GM23338 (cell line): ENCODE measurements around the gene ESPL1. TPM values are rescaled to one million over a fixed set of nuclear protein-coding genes. Genes with fewer than 3 reads are reported as not detected.

Source experiments
- ATAC-seq: fragments of 200-7000 bp; cut with Tn5 transposase; 3 replicates; pipeline ENCODE4 v1.9.1; 2020
- DNase-seq: peaks from one replicate; pipeline ENCODE4 v3.0.0-alpha.2; 2015; ENCODE audit warnings: low spot score
- H2AFZ ChIP-seq: fragments of 200-600 bp; sonication (generic); 2 replicates; pipeline ENCODE4 v1.8.0; 2016; ENCODE audit warnings: antibody characterized with exemption, mild to moderate bottlenecking, moderate library complexity
- H3F3A ChIP-seq: fragments of 200-600 bp; sonication (generic); replicated peaks from 2 replicates; pipeline ENCODE4 v1.8.0; 2017; ENCODE audit warnings: antibody characterized with exemption, mixed run types, low read depth
- H3K27ac ChIP-seq: fragments of 200-600 bp; sonication (generic); 2 replicates; pipeline ENCODE4 v1.6.1; 2016; ENCODE audit warnings: low read depth
- H3K27me3 ChIP-seq: fragments of 200-600 bp; sonication (generic); 2 replicates; pipeline ENCODE4 v1.8.0; 2016; ENCODE audit warnings: mild to moderate bottlenecking, mixed run types, moderate library complexity; ENCODE audit not compliant: insufficient read depth
- H3K36me3 ChIP-seq: fragments of 200-600 bp; sonication (generic); 2 replicates; pipeline ENCODE4 v1.8.0; 2016; ENCODE audit warnings: mild to moderate bottlenecking; ENCODE audit not compliant: insufficient read depth
- H3K4me1 ChIP-seq: fragments of 200-600 bp; sonication (generic); 2 replicates; pipeline ENCODE4 v1.8.0; 2016; ENCODE audit warnings: mild to moderate bottlenecking, moderate library complexity; ENCODE audit not compliant: insufficient read depth
- H3K4me2 ChIP-seq: fragments of 200-600 bp; sonication (generic); 2 replicates; pipeline ENCODE4 v1.7.1; 2017; ENCODE audit warnings: mixed run types
- H3K4me3 ChIP-seq: fragments of 200-600 bp; sonication (generic); 2 replicates; pipeline ENCODE4 v1.6.1; 2016; ENCODE audit warnings: mixed run types
- H3K79me2 ChIP-seq: fragments of 200-600 bp; sonication (generic); replicated peaks from 2 replicates; pipeline ENCODE4 v1.8.0; 2017; ENCODE audit warnings: mild to moderate bottlenecking; ENCODE audit not compliant: insufficient read depth
- H3K9me2 ChIP-seq: fragments of 200-600 bp; sonication (generic); 2 replicates; pipeline ENCODE4 v1.8.0; 2017; ENCODE audit not compliant: insufficient read depth
- H4K20me1 ChIP-seq: fragments of 200-600 bp; sonication (generic); replicated peaks from 2 replicates; pipeline ENCODE4 v1.8.0; 2017; ENCODE audit warnings: mild to moderate bottlenecking; ENCODE audit not compliant: insufficient read depth
- H3K27ac Mint-ChIP-seq: 2 replicates; pipeline ENCODE4 v1.8.0; 2020; ENCODE audit warnings: inconsistent platforms, mild to moderate bottlenecking, moderate library complexity, mixed read lengths
- H3K27me3 Mint-ChIP-seq: 3 replicates; pipeline ENCODE4 v1.8.0; 2022; ENCODE audit warnings: low read depth, mild to moderate bottlenecking, moderate library complexity, mixed read lengths, inconsistent platforms; ENCODE audit not compliant: insufficient read depth, poor library complexity
- H3K36me3 Mint-ChIP-seq: 3 replicates; pipeline ENCODE4 v1.8.0; 2021; ENCODE audit warnings: low read depth, mild to moderate bottlenecking, inconsistent platforms, moderate library complexity, mixed read lengths
- H3K4me1 Mint-ChIP-seq: 3 replicates; pipeline ENCODE4 v1.8.0; 2020; ENCODE audit warnings: mild to moderate bottlenecking, inconsistent platforms, mixed read lengths
- H3K4me3 Mint-ChIP-seq: 3 replicates; pipeline ENCODE4 v1.8.0; 2021; ENCODE audit warnings: moderate library complexity, mild to moderate bottlenecking, inconsistent platforms, mixed read lengths
- H3K9me3 Mint-ChIP-seq: 3 replicates; pipeline ENCODE4 v1.8.0; 2020; ENCODE audit warnings: moderate library complexity, mild to moderate bottlenecking, inconsistent platforms, mixed read lengths
- CREB1 ChIP-seq: fragments of 250-450 bp; sonication (Bioruptor Pico); IDR thresholded peaks from 2 replicates; pipeline ENCODE4 v1.5.0; 2020; ENCODE audit warnings: low read depth, mild to moderate bottlenecking, moderate library complexity
- CTCF ChIP-seq, 2 experiments: fragments of 200-600 bp in 1 of 2; sonication (generic) in 1 of 2; conservative IDR thresholded peaks; 2 replicates each; pipeline versions ENCODE4 v1.5.1 to v1.6.1; 2016 to 2017; ENCODE audit warnings: antibody characterized with exemption in 2 of 2, low read depth in 2 of 2, mild to moderate bottlenecking in 2 of 2, moderate library complexity in 1 of 2
- EZH2 ChIP-seq: fragments of 200-600 bp; sonication (generic); IDR thresholded peaks from one replicate; pipeline ENCODE4 v1.8.0; 2017; ENCODE audit warnings: antibody characterized with exemption, mild to moderate bottlenecking, low read depth; ENCODE audit not compliant: unreplicated experiment
- EZH2phosphoT487 ChIP-seq: fragments of 200-600 bp; sonication (generic); IDR thresholded peaks from one replicate; pipeline ENCODE4 v1.8.1; 2018; ENCODE audit warnings: antibody characterized with exemption; ENCODE audit not compliant: unreplicated experiment
- JUNB ChIP-seq: IDR thresholded peaks from one replicate; pipeline ENCODE4 v1.6.1; 2016; ENCODE audit warnings: antibody characterized with exemption; ENCODE audit not compliant: unreplicated experiment
- NANOG ChIP-seq: IDR thresholded peaks from 2 replicates; pipeline ENCODE4 v1.6.1; 2016; ENCODE audit warnings: antibody characterized with exemption, borderline replicate concordance
- POLR2AphosphoS5 ChIP-seq: IDR thresholded peaks from 2 replicates; pipeline ENCODE4 v1.6.1; 2016; ENCODE audit warnings: antibody characterized with exemption, low read depth
- REST ChIP-seq: IDR thresholded peaks from one replicate; pipeline ENCODE4 v1.6.1; 2018; ENCODE audit warnings: antibody characterized with exemption; ENCODE audit not compliant: unreplicated experiment
- STAT1 ChIP-seq: IDR thresholded peaks from one replicate; pipeline ENCODE4 v1.6.1; 2016; ENCODE audit warnings: antibody characterized with exemption; ENCODE audit not compliant: unreplicated experiment
- ZNF114 ChIP-seq: fragments of 250-450 bp; sonication (Bioruptor Pico); IDR thresholded peaks from 2 replicates; pipeline ENCODE4 v1.5.0; 2020; ENCODE audit warnings: mild to moderate bottlenecking, moderate library complexity
- ZNF331 ChIP-seq: fragments of 250-450 bp; sonication (Bioruptor Pico); IDR thresholded peaks from 2 replicates; pipeline ENCODE4 v1.5.0; 2020; ENCODE audit warnings: low read depth, mild to moderate bottlenecking, moderate library complexity
- polyA plus RNA-seq: library from polyadenylated mRNA; unstranded; fragments of >200 nt; fragmentation: Nextera tagmentation; extraction: Ambion mirVana; gene quantifications from 2 replicates; pipeline ENCODE4 v1.2.1, GENCODE V29; 2016
- total RNA-seq: library from RNA; depleted of rRNA; stranded (reverse); fragments of >200 nt; shearing (Covaris generic); gene quantifications from 2 replicates; pipeline ENCODE4 v1.2.3, GENCODE V29; 2014
- TF ChIP-seq, protein P1 (sequence below): fragments of 250-450 bp; sonication (Bioruptor Pico); IDR thresholded peaks from 2 replicates; pipeline ENCODE4 v1.5.0; 2020; ENCODE audit warnings: mild to moderate bottlenecking, moderate library complexity
- TF ChIP-seq, protein P2 (sequence below): IDR thresholded peaks from 2 replicates; pipeline ENCODE4 v1.6.1; 2016; ENCODE audit warnings: antibody characterized with exemption

The ESPL1 gene
- total and polyA plus RNA-seq, 2 experiments from 2014 or later: 13.2 to 56.5 TPM

- H3K9me2 ChIP-seq: no peaks in the 10 kb centered on the region
- H3K27me3 ChIP-seq: peaks cover 78% of the 10 kb centered on the region
- H3K27ac ChIP-seq: no peak overlapping the region
- H3K27me3 Mint-ChIP-seq: peaks cover 66% of the 10 kb centered on the region
- peaks cover 29% of the 10 kb centered on the region for H3K4me1 ChIP-seq
- DNase-seq: peak; percentile 95
- H3K27ac Mint-ChIP-seq: no peak overlapping the region
- peak; percentile 51 for ATAC-seq
- H3K36me3 Mint-ChIP-seq: peaks cover 3% of the 10 kb centered on the region
- H3K4me1 Mint-ChIP-seq: peaks cover 29% of the 10 kb centered on the region
- peak overlapping the region; percentile 85 for H3K4me3 ChIP-seq
- H2AFZ ChIP-seq: peak overlapping the region; percentile 98
- H3K9me3 Mint-ChIP-seq: no peaks in the 10 kb centered on the region; the same call in 2 of the 3 replicates
- TF ChIP-seq EZH2phosphoT487: no peak
- TF ChIP-seq, protein P1, sequence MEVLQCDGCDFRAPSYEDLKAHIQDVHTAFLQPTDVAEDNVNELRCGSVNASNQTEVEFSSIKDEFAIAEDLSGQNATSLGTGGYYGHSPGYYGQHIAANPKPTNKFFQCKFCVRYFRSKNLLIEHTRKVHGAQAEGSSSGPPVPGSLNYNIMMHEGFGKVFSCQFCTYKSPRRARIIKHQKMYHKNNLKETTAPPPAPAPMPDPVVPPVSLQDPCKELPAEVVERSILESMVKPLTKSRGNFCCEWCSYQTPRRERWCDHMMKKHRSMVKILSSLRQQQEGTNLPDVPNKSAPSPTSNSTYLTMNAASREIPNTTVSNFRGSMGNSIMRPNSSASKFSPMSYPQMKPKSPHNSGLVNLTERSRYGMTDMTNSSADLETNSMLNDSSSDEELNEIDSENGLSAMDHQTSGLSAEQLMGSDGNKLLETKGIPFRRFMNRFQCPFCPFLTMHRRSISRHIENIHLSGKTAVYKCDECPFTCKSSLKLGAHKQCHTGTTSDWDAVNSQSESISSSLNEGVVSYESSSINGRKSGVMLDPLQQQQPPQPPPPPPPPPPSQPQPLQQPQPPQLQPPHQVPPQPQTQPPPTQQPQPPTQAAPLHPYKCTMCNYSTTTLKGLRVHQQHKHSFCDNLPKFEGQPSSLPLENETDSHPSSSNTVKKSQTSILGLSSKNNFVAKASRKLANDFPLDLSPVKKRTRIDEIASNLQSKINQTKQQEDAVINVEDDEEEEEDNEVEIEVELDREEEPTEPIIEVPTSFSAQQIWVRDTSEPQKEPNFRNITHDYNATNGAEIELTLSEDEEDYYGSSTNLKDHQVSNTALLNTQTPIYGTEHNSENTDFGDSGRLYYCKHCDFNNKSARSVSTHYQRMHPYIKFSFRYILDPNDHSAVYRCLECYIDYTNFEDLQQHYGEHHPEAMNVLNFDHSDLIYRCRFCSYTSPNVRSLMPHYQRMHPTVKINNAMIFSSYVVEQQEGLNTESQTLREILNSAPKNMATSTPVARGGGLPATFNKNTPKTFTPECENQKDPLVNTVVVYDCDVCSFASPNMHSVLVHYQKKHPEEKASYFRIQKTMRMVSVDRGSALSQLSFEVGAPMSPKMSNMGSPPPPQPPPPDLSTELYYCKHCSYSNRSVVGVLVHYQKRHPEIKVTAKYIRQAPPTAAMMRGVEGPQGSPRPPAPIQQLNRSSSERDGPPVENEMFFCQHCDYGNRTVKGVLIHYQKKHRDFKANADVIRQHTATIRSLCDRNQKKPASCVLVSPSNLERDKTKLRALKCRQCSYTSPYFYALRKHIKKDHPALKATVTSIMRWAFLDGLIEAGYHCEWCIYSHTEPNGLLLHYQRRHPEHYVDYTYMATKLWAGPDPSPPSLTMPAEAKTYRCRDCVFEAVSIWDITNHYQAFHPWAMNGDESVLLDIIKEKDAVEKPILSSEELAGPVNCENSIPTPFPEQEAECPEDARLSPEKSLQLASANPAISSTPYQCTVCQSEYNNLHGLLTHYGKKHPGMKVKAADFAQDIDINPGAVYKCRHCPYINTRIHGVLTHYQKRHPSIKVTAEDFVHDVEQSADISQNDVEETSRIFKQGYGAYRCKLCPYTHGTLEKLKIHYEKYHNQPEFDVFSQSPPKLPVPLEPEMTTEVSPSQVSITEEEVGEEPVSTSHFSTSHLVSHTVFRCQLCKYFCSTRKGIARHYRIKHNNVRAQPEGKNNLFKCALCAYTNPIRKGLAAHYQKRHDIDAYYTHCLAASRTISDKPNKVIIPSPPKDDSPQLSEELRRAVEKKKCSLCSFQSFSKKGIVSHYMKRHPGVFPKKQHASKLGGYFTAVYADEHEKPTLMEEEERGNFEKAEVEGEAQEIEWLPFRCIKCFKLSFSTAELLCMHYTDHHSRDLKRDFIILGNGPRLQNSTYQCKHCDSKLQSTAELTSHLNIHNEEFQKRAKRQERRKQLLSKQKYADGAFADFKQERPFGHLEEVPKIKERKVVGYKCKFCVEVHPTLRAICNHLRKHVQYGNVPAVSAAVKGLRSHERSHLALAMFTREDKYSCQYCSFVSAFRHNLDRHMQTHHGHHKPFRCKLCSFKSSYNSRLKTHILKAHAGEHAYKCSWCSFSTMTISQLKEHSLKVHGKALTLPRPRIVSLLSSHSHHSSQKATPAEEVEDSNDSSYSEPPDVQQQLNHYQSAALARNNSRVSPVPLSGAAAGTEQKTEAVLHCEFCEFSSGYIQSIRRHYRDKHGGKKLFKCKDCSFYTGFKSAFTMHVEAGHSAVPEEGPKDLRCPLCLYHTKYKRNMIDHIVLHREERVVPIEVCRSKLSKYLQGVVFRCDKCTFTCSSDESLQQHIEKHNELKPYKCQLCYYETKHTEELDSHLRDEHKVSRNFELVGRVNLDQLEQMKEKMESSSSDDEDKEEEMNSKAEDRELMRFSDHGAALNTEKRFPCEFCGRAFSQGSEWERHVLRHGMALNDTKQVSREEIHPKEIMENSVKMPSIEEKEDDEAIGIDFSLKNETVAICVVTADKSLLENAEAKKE (CRISPR knock-in tag): no peak
- TF ChIP-seq POLR2AphosphoS5: peak; percentile 38; the same call in 1 of the 2 replicates
- no peak for TF ChIP-seq JUNB
- TF ChIP-seq CTCF (conservative IDR thresholded peaks at IDR 0.05; ENCODE audit: low read depth in 2 of 2): peak; percentile 66 to 88
- peak; percentile 56 for TF ChIP-seq EZH2
- TF ChIP-seq REST: no peak
- TF ChIP-seq ZNF331: no peak
- TF ChIP-seq CREB1: 0 out of 2 replicates have a peak, but pooled peaks have one; percentile 41
- no peak for TF ChIP-seq STAT1
- TF ChIP-seq ZNF114 (CRISPR knock-in tag): no peak
- TF ChIP-seq, protein P2, sequence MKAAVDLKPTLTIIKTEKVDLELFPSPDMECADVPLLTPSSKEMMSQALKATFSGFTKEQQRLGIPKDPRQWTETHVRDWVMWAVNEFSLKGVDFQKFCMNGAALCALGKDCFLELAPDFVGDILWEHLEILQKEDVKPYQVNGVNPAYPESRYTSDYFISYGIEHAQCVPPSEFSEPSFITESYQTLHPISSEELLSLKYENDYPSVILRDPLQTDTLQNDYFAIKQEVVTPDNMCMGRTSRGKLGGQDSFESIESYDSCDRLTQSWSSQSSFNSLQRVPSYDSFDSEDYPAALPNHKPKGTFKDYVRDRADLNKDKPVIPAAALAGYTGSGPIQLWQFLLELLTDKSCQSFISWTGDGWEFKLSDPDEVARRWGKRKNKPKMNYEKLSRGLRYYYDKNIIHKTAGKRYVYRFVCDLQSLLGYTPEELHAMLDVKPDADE: no peak
- TF ChIP-seq NANOG: no peak
- no peaks in the 10 kb centered on the region for H4K20me1 ChIP-seq
- peaks cover 16% of the 10 kb centered on the region for H3F3A ChIP-seq
- H3K4me3 Mint-ChIP-seq: peak overlapping the region; percentile 75
- no peaks in the 10 kb centered on the region; the same call in 1 of the 2 replicates for H3K36me3 ChIP-seq
- H3K79me2 ChIP-seq: no peaks in the 10 kb centered on the region
- peak overlapping the region; percentile 85 for H3K4me2 ChIP-seq
Measured at GRCh38 chr12:53324779-53325510, 56.8 kb downstream of the ESPL1 start.
